AG09309 (cell line): Measurements from ENCODE around the gene TMBIM6.

Experiments used
- DNase-seq: peaks from one replicate; pipeline ENCODE4 v3.0.0-alpha.2; 2010; ENCODE audit warnings: low read depth
- H3K4me3 ChIP-seq: 2 replicates; pipeline ENCODE4 v1.5.1; 2011; ENCODE audit warnings: mild to moderate bottlenecking, low read depth, low read length, moderate library complexity; ENCODE audit not compliant: control insufficient read depth
- TF ChIP-seq, protein P1 (sequence below): IDR thresholded peaks from 2 replicates; pipeline ENCODE4 v1.5.1; 2011; ENCODE audit warnings: mild to moderate bottlenecking, low read depth, low read length, inconsistent platforms; ENCODE audit not compliant: insufficient read depth, control insufficient read depth; ENCODE audit errors: missing control alignments

Gene TMBIM6

DNA sequence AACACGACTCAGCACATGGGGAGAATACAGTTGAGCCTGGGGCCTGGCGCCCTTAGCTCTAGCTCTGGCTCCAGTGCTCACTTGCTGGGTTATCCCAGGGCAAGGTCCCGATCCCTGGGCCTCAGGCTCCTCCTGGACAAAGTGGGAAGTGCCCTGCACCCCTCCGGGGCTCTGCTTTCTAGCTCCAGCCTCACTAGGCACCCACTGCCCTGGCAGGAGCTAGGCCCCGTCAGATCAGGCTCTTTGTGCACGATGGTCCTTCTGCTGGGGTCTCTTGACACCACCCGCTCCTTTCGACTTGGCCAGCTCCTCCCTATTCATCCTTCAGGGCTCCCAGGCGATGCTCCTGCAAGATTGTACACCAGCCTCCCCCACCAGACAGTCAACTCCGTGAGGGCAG lies 63.5 kb downstream of the TMBIM6 start:
- H3K4me3 ChIP-seq, result no peak overlapping the region
- TF ChIP-seq, protein P1, sequence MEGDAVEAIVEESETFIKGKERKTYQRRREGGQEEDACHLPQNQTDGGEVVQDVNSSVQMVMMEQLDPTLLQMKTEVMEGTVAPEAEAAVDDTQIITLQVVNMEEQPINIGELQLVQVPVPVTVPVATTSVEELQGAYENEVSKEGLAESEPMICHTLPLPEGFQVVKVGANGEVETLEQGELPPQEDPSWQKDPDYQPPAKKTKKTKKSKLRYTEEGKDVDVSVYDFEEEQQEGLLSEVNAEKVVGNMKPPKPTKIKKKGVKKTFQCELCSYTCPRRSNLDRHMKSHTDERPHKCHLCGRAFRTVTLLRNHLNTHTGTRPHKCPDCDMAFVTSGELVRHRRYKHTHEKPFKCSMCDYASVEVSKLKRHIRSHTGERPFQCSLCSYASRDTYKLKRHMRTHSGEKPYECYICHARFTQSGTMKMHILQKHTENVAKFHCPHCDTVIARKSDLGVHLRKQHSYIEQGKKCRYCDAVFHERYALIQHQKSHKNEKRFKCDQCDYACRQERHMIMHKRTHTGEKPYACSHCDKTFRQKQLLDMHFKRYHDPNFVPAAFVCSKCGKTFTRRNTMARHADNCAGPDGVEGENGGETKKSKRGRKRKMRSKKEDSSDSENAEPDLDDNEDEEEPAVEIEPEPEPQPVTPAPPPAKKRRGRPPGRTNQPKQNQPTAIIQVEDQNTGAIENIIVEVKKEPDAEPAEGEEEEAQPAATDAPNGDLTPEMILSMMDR, result no peak
- DNase-seq, result no peak

DNA sequence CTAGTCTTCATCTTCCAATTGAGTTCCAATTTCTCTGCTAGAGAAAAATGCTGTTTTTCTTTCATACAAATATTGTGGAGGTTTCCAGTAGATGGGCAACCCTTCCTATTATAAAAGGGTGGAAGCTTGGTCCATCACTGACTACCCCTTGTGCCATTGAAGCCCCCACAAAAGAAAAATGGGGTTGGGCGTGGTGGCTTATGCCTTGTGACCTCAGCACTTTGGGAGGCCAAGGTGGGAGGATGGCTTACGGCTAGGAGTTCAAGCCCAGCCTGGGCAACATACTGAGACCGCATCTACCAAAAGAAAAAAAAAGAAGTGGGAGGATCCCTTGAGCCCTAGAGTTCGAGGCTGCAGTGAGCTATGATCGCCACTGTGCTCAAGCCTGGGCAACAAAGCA lies 64.1 kb downstream of the TMBIM6 start:
- H3K4me3 ChIP-seq, result no peak overlapping the region
- no peak for DNase-seq
- TF ChIP-seq, protein P1, result no peak

DNA sequence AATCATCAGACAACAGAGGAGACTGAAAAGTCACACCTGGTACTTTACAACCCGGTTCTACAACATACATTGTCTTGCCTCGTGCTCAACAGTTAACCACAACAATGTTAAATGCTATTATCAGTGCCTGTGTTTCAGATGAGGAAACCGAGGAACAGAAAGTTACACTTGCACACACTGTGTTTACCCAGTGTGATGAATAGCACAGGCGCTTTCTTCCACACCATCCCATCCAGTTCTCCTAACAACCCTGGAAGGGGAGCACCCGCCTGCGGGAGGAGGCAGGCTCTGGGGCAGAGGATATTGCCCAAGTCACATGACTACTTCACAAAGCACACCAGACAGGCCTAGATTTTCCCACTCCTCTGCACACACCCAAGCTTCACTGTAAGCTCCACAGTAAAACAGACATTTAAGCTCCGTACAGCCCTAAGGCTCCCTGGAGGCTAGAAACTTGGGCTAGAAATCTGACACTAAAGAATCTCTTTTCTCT lies 65.0 kb downstream of the TMBIM6 start:
- DNase-seq, result no peak
- H3K4me3 ChIP-seq, result no peak overlapping the region
- TF ChIP-seq, protein P1, result no peak

DNA sequence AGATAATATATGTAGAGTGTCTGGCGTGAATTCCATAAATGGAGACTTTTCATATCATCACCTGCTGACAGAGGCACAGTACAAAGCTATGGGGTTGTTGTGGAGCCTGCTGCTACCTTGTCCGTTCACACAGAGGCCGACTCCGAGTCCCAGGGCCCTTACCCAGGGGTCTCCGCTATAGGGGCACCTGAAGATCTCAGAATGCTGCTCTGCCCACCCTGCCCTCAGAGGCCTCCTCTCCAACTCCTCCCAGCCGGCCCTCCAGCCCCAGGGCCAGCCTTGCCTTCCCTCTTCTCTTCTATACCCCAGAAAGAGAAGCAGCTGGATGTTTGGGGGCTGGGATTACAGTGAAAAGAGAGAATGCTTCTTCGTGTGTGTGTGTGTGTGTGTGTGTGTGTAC lies 65.5 kb downstream of the TMBIM6 start:
- TF ChIP-seq, protein P1, result no peak

DNA sequence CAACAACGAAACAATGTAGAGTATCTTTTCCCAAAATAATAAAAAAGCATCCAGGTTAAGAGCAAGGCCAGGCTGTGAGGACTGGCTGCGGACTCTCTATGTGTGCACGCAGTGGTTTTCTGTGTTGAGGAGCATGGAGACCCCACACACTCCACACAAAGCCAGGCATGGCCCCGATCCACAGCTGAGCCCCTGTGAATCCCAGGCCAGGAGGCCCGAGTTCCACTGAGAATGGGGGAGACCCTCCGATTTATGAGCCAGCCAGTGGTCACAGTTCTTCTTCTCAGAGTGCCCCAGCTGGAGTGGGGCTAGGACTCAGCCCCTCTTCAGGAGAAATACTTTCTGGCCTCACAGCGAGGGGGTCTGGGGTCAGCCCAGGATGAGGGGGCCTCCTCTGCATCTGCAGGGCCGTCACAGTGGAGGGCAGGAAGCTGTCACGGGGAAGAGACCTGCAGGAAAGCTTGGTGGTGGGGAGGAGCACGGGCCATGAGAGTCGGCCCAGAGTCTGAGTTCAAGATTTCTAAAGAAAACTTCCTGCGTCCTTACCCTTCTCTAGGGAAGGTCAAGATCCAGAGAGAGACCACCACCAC lies 66.7 kb downstream of the TMBIM6 start:
- TF ChIP-seq, protein P1, result no peak
- no peak overlapping the region for H3K4me3 ChIP-seq
- no peak for DNase-seq

More for the DNA sequence above, 65.5 kb downstream of the TMBIM6 start:
- H3K4me3 ChIP-seq, result no peak overlapping the region
- no peak for DNase-seq

DNA sequence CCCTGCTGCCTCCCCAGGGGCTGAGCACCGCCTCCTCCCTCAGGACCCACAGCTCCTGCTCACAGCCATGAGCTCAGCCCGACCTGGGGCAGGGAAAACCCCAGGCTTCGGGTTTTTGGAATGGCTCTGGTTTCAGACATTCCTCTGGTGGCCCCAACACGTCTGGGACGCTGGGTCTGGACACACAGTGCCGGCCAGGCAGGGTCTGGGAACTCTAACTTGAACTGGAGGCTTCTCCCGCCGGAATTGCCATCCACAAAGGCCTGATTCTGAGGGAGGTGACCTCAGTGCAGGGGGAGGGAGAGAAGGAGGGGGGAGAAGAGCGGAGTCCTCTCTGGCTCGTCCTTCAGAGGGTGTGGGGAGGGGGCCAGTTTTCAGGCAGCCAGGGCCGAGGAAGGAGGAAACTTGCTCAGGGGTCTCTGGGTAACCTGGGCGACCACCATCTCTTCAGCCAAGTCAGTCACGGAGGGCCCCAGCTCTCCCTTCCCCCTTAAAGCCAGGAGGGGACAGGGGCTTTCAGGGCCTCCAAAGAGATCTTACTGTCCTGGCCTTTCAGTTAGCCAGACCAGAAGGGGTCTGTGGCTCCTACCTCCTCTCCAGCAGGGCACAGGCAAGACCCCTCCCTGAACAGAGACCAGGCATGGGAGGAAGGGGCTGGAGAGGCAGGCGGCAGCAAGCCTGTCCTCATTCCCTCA lies 67.5 kb downstream of the TMBIM6 start:
- TF ChIP-seq, protein P1, result no peak
- DNase-seq, result no peak

More for the DNA sequence above, 67.5 kb downstream of the TMBIM6 start:
- no peak overlapping the region for H3K4me3 ChIP-seq
